SK-N-SH (cell line): ENCODE results near the gene CDH4. TPM values are rescaled to one million over a fixed set of nuclear protein-coding genes. Genes with fewer than 3 reads are reported as not detected.

ENCODE experiments used
- CTCF ChIA-PET: fragments of 300-600, 350-600 bp; formaldehyde crosslinking; extraction: SDS; loops from one replicate; lab custom pipeline; 2021; lab: Yijun Ruan, JAX
- POLR2A ChIA-PET: fragments of 350-600 bp; sonication (Branson Sonifier 250); formaldehyde crosslinking; extraction: SDS; loops from one replicate; lab custom pipeline; 2020; ENCODE audit warnings: antibody characterized with exemption, inconsistent platforms; lab: Yijun Ruan, JAX
- DNase-seq: peaks from one replicate; pipeline ENCODE4 v3.0.0; 2012
- H2AFZ ChIP-seq: fragments of 200-600 bp; sonication (generic); 2 replicates; pipeline ENCODE4 v1.8.1; 2016; ENCODE audit warnings: antibody characterized with exemption, mild to moderate bottlenecking, low read depth
- H3F3A ChIP-seq: fragments of 200-600 bp; sonication (generic); replicated peaks from 2 replicates; pipeline ENCODE3; 2016; ENCODE audit warnings: antibody characterized with exemption, mild to moderate bottlenecking; ENCODE audit not compliant: insufficient read depth
- H3K27ac ChIP-seq, 2 experiments: fragments of 200-500 bp in 1 of 2; fragments of 200-600 bp in 1 of 2; sonication (Bioruptor generic) in 1 of 2; sonication (generic), shearing (Covaris generic) in 1 of 2; 2 replicates each; pipeline versions ENCODE4 v1.5.1 to v1.6.1; 2014 to 2016; ENCODE audit warnings: low read depth in 2 of 2, inconsistent platforms in 1 of 2, low read length in 1 of 2, mild to moderate bottlenecking in 1 of 2, mixed read lengths in 1 of 2
- H3K27me3 ChIP-seq: fragments of 200-600 bp; sonication (generic), shearing (Covaris generic); 2 replicates; pipeline ENCODE4 v1.6.1; 2016; ENCODE audit warnings: mixed run types; ENCODE audit not compliant: insufficient read depth
- H3K36me3 ChIP-seq, 2 experiments: fragments of 200-500 bp in 1 of 2; fragments of 200-600 bp in 1 of 2; sonication (Bioruptor generic) in 1 of 2; sonication (generic) in 1 of 2; replicated peaks in 1 of 2; 2 replicates each; pipeline versions ENCODE3 to v1.5.1; 2014 to 2016; ENCODE audit warnings: low read length in 1 of 2, mild to moderate bottlenecking in 1 of 2; ENCODE audit not compliant: insufficient read depth in 2 of 2, control insufficient read depth in 1 of 2
- H3K4me1 ChIP-seq, 2 experiments: fragments of 200-500 bp in 1 of 2; fragments of 200-600 bp in 1 of 2; sonication (Bioruptor generic) in 1 of 2; sonication (generic), shearing (Covaris generic) in 1 of 2; 2 replicates each; pipeline versions ENCODE4 v1.5.1 to v1.6.1; 2014 to 2016; ENCODE audit warnings: low read depth in 1 of 2, low read length in 1 of 2, mixed run types in 1 of 2; ENCODE audit not compliant: insufficient read depth in 2 of 2, control insufficient read depth in 1 of 2
- H3K4me2 ChIP-seq: fragments of 200-600 bp; sonication (generic), shearing (Covaris generic); 2 replicates; pipeline ENCODE4 v1.6.1; 2017; ENCODE audit warnings: mixed run types
- H3K4me3 ChIP-seq, 2 experiments: fragments of 200-500 bp in 1 of 2; fragments of 200-600 bp in 1 of 2; sonication (Bioruptor generic) in 1 of 2; sonication (generic), shearing (Covaris generic) in 1 of 2; 2 replicates each; pipeline versions ENCODE4 v1.5.1 to v1.8.1; 2014 to 2016; ENCODE audit warnings: low read depth in 2 of 2, inconsistent platforms in 1 of 2, low read length in 1 of 2, mild to moderate bottlenecking in 1 of 2, mixed read lengths in 1 of 2, moderate library complexity in 1 of 2
- H3K79me2 ChIP-seq: fragments of 200-600 bp; sonication (generic); 2 replicates; pipeline ENCODE4 v1.8.1; 2017; ENCODE audit warnings: mild to moderate bottlenecking; ENCODE audit not compliant: insufficient read depth
- H3K9ac ChIP-seq: fragments of 200-600 bp; sonication (generic); 2 replicates; pipeline ENCODE4 v1.6.1; 2017; ENCODE audit warnings: mixed run types
- H3K9me2 ChIP-seq: fragments of 200-600 bp; sonication (generic); 2 replicates; pipeline ENCODE4 v1.6.1; 2017; ENCODE audit warnings: mixed run types
- H3K9me3 ChIP-seq: fragments of 200-600 bp; sonication (generic); 2 replicates; pipeline ENCODE4 v1.6.1; 2017; ENCODE audit warnings: mixed run types, mild to moderate bottlenecking, moderate library complexity
- H4K20me1 ChIP-seq: fragments of 200-600 bp; sonication (generic); 2 replicates; pipeline ENCODE4 v1.6.1; 2017; ENCODE audit warnings: mild to moderate bottlenecking, mixed run types; ENCODE audit not compliant: insufficient read depth
- CTCF ChIP-seq: fragments of 200-600 bp; sonication (generic); IDR thresholded peaks from 2 replicates; pipeline ENCODE4 v1.6.1; 2017; ENCODE audit warnings: antibody characterized with exemption, mild to moderate bottlenecking, moderate library complexity
- EP300 ChIP-seq, 2 experiments: IDR thresholded peaks; 2 replicates each; pipeline versions ENCODE4 v1.4.0 to v1.6.1; 2012; ENCODE audit warnings: borderline replicate concordance in 1 of 2, low read depth in 1 of 2, low read length in 1 of 2
- EZH2phosphoT487 ChIP-seq: fragments of 200-600 bp; sonication (generic); IDR thresholded peaks from 2 replicates; pipeline ENCODE4 v1.6.1; 2017; ENCODE audit warnings: low read depth, mixed run types, mild to moderate bottlenecking, antibody characterized with exemption, moderate library complexity, borderline replicate concordance
- FOXJ3 ChIP-seq: sonication (generic); formaldehyde crosslinking; IDR thresholded peaks from 2 replicates; pipeline ENCODE4 v1.5.1; 2020; ENCODE audit warnings: mild to moderate bottlenecking, missing genetic modification reagents
- GATA2 ChIP-seq: sonication (generic); formaldehyde crosslinking; IDR thresholded peaks from 2 replicates; pipeline ENCODE4 v1.5.0; 2020; ENCODE audit warnings: mild to moderate bottlenecking, missing genetic modification reagents
- MAX ChIP-seq: IDR thresholded peaks from 2 replicates; pipeline ENCODE4 v1.4.0; 2012; ENCODE audit warnings: low read depth
- MEF2A ChIP-seq: IDR thresholded peaks from 2 replicates; pipeline ENCODE4 v1.4.0; 2012; ENCODE audit warnings: low read depth, borderline replicate concordance
- NFIC ChIP-seq: IDR thresholded peaks from 2 replicates; pipeline ENCODE4 v1.4.0; 2012; ENCODE audit warnings: borderline replicate concordance
- POLR2AphosphoS5 ChIP-seq: IDR thresholded peaks from 2 replicates; pipeline ENCODE4 v1.6.1; 2012; ENCODE audit warnings: low read depth, low read length
- REST ChIP-seq: IDR thresholded peaks from 2 replicates; pipeline ENCODE4 v1.6.1; 2012; ENCODE audit warnings: mild to moderate bottlenecking, low read depth, low read length, moderate library complexity
- SMC3 ChIP-seq: IDR thresholded peaks from 2 replicates; pipeline ENCODE4 v1.6.1; 2012; ENCODE audit warnings: low read depth, low read length, improper control_type of control experiment
- USF2 ChIP-seq: fragments of 150-350 bp; IDR thresholded peaks from 2 replicates; pipeline ENCODE4 v1.6.1; 2017; ENCODE audit warnings: antibody characterized with exemption, low read length, low read depth, borderline replicate concordance
- YY1 ChIP-seq: IDR thresholded peaks from 2 replicates; pipeline ENCODE4 v1.4.0; 2012; ENCODE audit warnings: low read depth, mild to moderate bottlenecking
- ZBTB33 ChIP-seq: IDR thresholded peaks from 2 replicates; pipeline ENCODE4 v1.4.0; 2012; ENCODE audit warnings: low read depth, borderline replicate concordance
- WGBS: methylation state at CpG from one replicate; pipeline ENCODE4 v1.1.6; 2017; ENCODE audit warnings: low lambda C conversion rate; 5-methylcytosine and 5-hydroxymethylcytosine counted together
- polyA plus RNA-seq, 3 experiments: library from polyadenylated mRNA; depleted of rRNA; stranded (reverse); fragments of >200 nt; gene quantifications; 2 replicates each; pipeline ENCODE4 v1.2.3, GENCODE V29; 2012

The CDH4 gene
- polyA plus RNA-seq, 1 of the 3 experiments (the other 2 are of a cell fraction) = not detected

- ChIA-PET POLR2A (interaction anchor here (0.7 kb wide), 1 partner anchor 22 kb away, joined by 4 read pairs; no protein-coding TSS in a partner anchor), CTCF (no interaction called here)
- H3K9ac ChIP-seq = no peak overlapping the region
- H3K4me1 ChIP-seq = peaks cover 0 to 7% of the 10 kb centered on the region in 2 experiments; a peak in 1 of 4 replicates
- no peak overlapping the region for H2AFZ ChIP-seq
- no peaks in the 10 kb centered on the region for H4K20me1 ChIP-seq
- TF ChIP-seq SMC3 = no peak
- TF ChIP-seq USF2 = no peak
- no peak for TF ChIP-seq NFIC
- no peak for TF ChIP-seq MEF2A
- TF ChIP-seq GATA2 (CRISPR knock-in tag) = no peak
- TF ChIP-seq EP300 (IDR thresholded peaks at IDR 0.05; ENCODE audit: borderline replicate concordance in 1 of 2, low read depth in 1 of 2, low read length in 1 of 2) = no peak
- TF ChIP-seq EZH2phosphoT487 = no peak
- no peak for TF ChIP-seq MAX
- TF ChIP-seq ZBTB33 = no peak
- no peak for TF ChIP-seq REST
- no peak for TF ChIP-seq POLR2AphosphoS5
- no peak for TF ChIP-seq FOXJ3
- no peak for TF ChIP-seq CTCF
- TF ChIP-seq YY1 = no peak
- H3K27me3 ChIP-seq = no peaks in the 10 kb centered on the region
- H3K4me3 ChIP-seq = no peak overlapping the region
- H3K36me3 ChIP-seq = no peaks in the 10 kb centered on the region
- no peak for DNase-seq
- WGBS = 49% methylated on average over 16 of the region's 16 CpGs
- no peaks in the 10 kb centered on the region for H3K79me2 ChIP-seq
- H3K9me3 ChIP-seq = no peaks in the 10 kb centered on the region
- H3K4me2 ChIP-seq = no peak overlapping the region
- no peaks in the 10 kb centered on the region for H3F3A ChIP-seq
- H3K9me2 ChIP-seq = no peaks in the 10 kb centered on the region
- no peak overlapping the region for H3K27ac ChIP-seq
These were observed 450.2 kb downstream of the CDH4 start for GRCh38 chr20:61702246-61702645.
